ENCODE measurements around the gene ADGRG6. TPM values are rescaled to one million over a fixed set of nuclear protein-coding genes. Genes with fewer than 3 reads are reported as not detected.

Gene ADGRG6
- total RNA-seq, 1 donor from 2014 or later, result not detected

Other genes starting within 250 kb of the ADGRG6 start
- not detected in 2 replicates for gene GJE1, start 169.1 kb upstream of the ADGRG6 start, total RNA-seq
- gene NMBR, start 154.9 kb upstream of the ADGRG6 start, total RNA-seq, result not detected in 2 replicates
- gene VTA1, start 154.7 kb upstream of the ADGRG6 start, total RNA-seq, result 52.4 and 59.6 TPM in 2 replicates